SK-N-MC (cell line): ENCODE measurements around the gene NDUFS1.

Source experiments
- EZH2 ChIP-seq: fragments of 200-600 bp; sonication (generic); IDR thresholded peaks from one replicate; pipeline ENCODE4 v1.6.1; 2017; ENCODE audit warnings: antibody characterized with exemption
- POLR2AphosphoS5 ChIP-seq: IDR thresholded peaks from 2 replicates; pipeline ENCODE4 v1.6.1; 2012; ENCODE audit warnings: mild to moderate bottlenecking, low read depth, low read length, borderline replicate concordance

GRCh38 chr2:206079699-206080465 lies 79.4 kb downstream of the NDUFS1 start:
- TF ChIP-seq EZH2 (no peak), POLR2AphosphoS5 (no peak)
